Panc1 (cell line): ENCODE measurements around the gene IL10. TPM values are rescaled to one million over a fixed set of nuclear protein-coding genes. Genes with fewer than 3 reads are reported as not detected.

Experiments used
- ATAC-seq: fragments of 200-7000 bp; cut with Tn5 transposase; 2 replicates; pipeline ENCODE4 v1.9.1; 2020; ENCODE audit warnings: mild to moderate bottlenecking, moderate library complexity
- BruUV-seq: library from RNA; stranded (reverse); fragments of 400-500 nt; replicated peaks from 2 replicates; lab custom pipeline; 2021; lab: Mats Ljungman, UMichigan
- CTCF ChIA-PET: fragments of 300-600 bp; sonication (Branson Sonifier 250); formaldehyde crosslinking; loops from one replicate; lab custom pipeline; 2022; ENCODE audit warnings: antibody characterized with exemption; lab: Charles Lee
- POLR2A ChIA-PET: fragments of 300-600 bp; sonication (Branson Sonifier 250); formaldehyde crosslinking; loops from one replicate; lab custom pipeline; 2022; ENCODE audit warnings: antibody characterized with exemption; lab: Charles Lee
- DNase-seq: peaks from one replicate; pipeline ENCODE4 v3.0.0-alpha.2; 2010; ENCODE audit warnings: low read depth, low spot score
- H3K27ac ChIP-seq: 2 replicates; pipeline ENCODE4 v1.5.1; 2011; ENCODE audit warnings: mild to moderate bottlenecking, low read length, inconsistent platforms
- H3K27me3 ChIP-seq: fragments of 200-500 bp; sonication (Bioruptor generic); 2 replicates; pipeline ENCODE4 v1.6.0; 2014; ENCODE audit warnings: low read length, inconsistent platforms; ENCODE audit not compliant: control insufficient read depth, insufficient read depth
- H3K36me3 ChIP-seq: fragments of 200-500 bp; sonication (Bioruptor generic); 2 replicates; pipeline ENCODE4 v1.5.1; 2014; ENCODE audit warnings: inconsistent platforms, mild to moderate bottlenecking, low read length, moderate library complexity; ENCODE audit not compliant: control insufficient read depth, insufficient read depth
- H3K4me1 ChIP-seq: 2 replicates; pipeline ENCODE4 v1.5.1; 2011; ENCODE audit warnings: inconsistent platforms, mild to moderate bottlenecking, low read length, moderate library complexity; ENCODE audit not compliant: control insufficient read depth, insufficient read depth
- H3K4me3 ChIP-seq, 2 experiments: 2 replicates each; pipeline ENCODE4 v1.5.1; 2011 to 2012; ENCODE audit warnings: low read depth in 2 of 2, low read length in 2 of 2, mild to moderate bottlenecking in 2 of 2, inconsistent platforms in 1 of 2, moderate library complexity in 1 of 2
- H3K9me3 ChIP-seq: fragments of 200-500 bp; sonication (Bioruptor generic); 2 replicates; pipeline ENCODE4 v1.5.1; 2014; ENCODE audit warnings: low read depth, mild to moderate bottlenecking, inconsistent platforms, low read length, moderate library complexity; ENCODE audit not compliant: control insufficient read depth, insufficient read depth
- CTCF ChIP-seq: fragments of 450-650 bp; IDR thresholded peaks from 2 replicates; pipeline ENCODE4 v1.5.1; 2017; ENCODE audit warnings: mild to moderate bottlenecking
- POLR2AphosphoS5 ChIP-seq: IDR thresholded peaks from 2 replicates; pipeline ENCODE4 v1.6.1; 2012; ENCODE audit warnings: mild to moderate bottlenecking, low read depth, low read length, moderate library complexity
- SIN3A ChIP-seq: IDR thresholded peaks from 2 replicates; pipeline ENCODE4 v1.6.1; 2012; ENCODE audit warnings: low read depth, mild to moderate bottlenecking, low read length, moderate library complexity, borderline replicate concordance; ENCODE audit not compliant: insufficient read depth
- TCF7L2 ChIP-seq: IDR thresholded peaks from 2 replicates; pipeline ENCODE4 v1.6.1; 2011; ENCODE audit warnings: mild to moderate bottlenecking, low read depth, low read length, inconsistent platforms
- in situ Hi-C: cut with HindIII; loops from 2 replicates; pipeline ENCODE4 v1.10.0; 2016; ENCODE audit warnings: low sequenced_read_pairs, low pct_unique_long_range_greater_than_20kb
- intact Hi-C: fragments of 100-400 bp; cut with micrococcal nuclease; formaldehyde crosslinking; loops from one replicate; pipeline ENCODE4 v1.10.0; 2022; ENCODE audit not compliant: unreplicated experiment
- total RNA-seq: library from RNA; stranded (reverse); gene quantifications from one replicate; pipeline ENCODE4 v1.2.1, GENCODE V29; 2021; ENCODE audit not compliant: unreplicated experiment
- TF ChIP-seq, protein P1 (sequence below), 2 experiments: IDR thresholded peaks; 2 replicates each; pipeline ENCODE4 v1.6.1; 2011 to 2012; ENCODE audit warnings: low read depth in 2 of 2, control low read depth in 1 of 2, low read length in 1 of 2, mild to moderate bottlenecking in 1 of 2, moderate library complexity in 1 of 2; ENCODE audit not compliant: insufficient read depth in 1 of 2

Gene IL10
- total RNA-seq, 1 experiment from 2014 or later = not detected

DNA sequence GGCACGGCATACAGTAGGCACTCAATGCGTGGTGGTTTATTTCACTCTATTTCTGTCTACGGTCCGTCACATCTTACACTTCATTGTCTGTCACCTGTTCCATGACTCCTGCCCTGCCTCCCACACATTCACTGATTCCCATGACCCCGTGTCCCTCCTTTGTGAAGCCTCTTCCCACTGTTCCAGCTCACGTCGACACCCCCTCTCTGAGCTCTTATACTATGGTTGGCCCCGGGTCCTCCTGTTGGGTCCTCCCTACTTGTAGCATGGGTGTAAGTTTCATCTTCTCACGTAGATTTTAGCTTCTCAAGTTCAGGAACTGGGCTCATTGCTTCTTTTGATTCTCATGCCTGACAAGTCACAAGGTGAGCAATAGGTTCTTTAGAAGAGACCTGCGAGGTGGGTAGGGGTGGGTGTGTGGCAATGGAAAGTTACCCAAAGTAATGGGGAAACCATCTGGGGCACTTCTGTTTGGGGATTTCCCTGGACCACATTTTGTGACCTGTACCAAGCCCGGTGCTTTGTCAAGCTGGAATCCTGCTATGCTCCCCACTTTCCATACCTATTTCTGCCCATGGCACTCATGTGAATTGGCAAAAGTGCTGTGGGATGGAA, 22.1 kb upstream of the IL10 start:
- Histone ChIP-seq H3K27me3 (no peaks in the 10 kb centered on the region; the same call in 1 of the 2 replicates), H3K4me1 (no peaks in the 10 kb centered on the region), H3K9me3 (no peaks in the 10 kb centered on the region), H3K36me3 (no peaks in the 10 kb centered on the region), H3K27ac (no peak overlapping the region), H3K4me3 (no peak overlapping the region)
- intact Hi-C loops = no loop called here
- ATAC-seq (no peak), DNase-seq (no peak)
- in situ Hi-C loops = no loop called here
- CTCF ChIA-PET = no interaction called here
- TF ChIP-seq, protein P1, sequence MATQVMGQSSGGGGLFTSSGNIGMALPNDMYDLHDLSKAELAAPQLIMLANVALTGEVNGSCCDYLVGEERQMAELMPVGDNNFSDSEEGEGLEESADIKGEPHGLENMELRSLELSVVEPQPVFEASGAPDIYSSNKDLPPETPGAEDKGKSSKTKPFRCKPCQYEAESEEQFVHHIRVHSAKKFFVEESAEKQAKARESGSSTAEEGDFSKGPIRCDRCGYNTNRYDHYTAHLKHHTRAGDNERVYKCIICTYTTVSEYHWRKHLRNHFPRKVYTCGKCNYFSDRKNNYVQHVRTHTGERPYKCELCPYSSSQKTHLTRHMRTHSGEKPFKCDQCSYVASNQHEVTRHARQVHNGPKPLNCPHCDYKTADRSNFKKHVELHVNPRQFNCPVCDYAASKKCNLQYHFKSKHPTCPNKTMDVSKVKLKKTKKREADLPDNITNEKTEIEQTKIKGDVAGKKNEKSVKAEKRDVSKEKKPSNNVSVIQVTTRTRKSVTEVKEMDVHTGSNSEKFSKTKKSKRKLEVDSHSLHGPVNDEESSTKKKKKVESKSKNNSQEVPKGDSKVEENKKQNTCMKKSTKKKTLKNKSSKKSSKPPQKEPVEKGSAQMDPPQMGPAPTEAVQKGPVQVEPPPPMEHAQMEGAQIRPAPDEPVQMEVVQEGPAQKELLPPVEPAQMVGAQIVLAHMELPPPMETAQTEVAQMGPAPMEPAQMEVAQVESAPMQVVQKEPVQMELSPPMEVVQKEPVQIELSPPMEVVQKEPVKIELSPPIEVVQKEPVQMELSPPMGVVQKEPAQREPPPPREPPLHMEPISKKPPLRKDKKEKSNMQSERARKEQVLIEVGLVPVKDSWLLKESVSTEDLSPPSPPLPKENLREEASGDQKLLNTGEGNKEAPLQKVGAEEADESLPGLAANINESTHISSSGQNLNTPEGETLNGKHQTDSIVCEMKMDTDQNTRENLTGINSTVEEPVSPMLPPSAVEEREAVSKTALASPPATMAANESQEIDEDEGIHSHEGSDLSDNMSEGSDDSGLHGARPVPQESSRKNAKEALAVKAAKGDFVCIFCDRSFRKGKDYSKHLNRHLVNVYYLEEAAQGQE (IDR thresholded peaks at IDR 0.05; ENCODE audit: insufficient read depth in 1 of 2, low read depth in 2 of 2, low read length in 1 of 2) = no peak
- TF ChIP-seq CTCF = no peak
- no peak for TF ChIP-seq SIN3A
- TF ChIP-seq TCF7L2 = no peak
- TF ChIP-seq POLR2AphosphoS5 = no peak
- POLR2A ChIA-PET = no interaction called here
- no TSS peak for BruUV-seq

- DNase-seq = no peak
- no peaks in the 10 kb centered on the region for H3K9me3 ChIP-seq
- no peak for TF ChIP-seq SIN3A
- TF ChIP-seq TCF7L2 = no peak
- no peak for TF ChIP-seq POLR2AphosphoS5
- TF ChIP-seq CTCF = no peak
- TF ChIP-seq, protein P1 (IDR thresholded peaks at IDR 0.05; ENCODE audit: insufficient read depth in 1 of 2, low read depth in 2 of 2, low read length in 1 of 2) = no peak
- peaks cover 3% of the 10 kb centered on the region; the same call in 1 of the 2 replicates for H3K27me3 ChIP-seq
- H3K4me3 ChIP-seq = no peak overlapping the region
- H3K27ac ChIP-seq = no peak overlapping the region
- ChIA-PET CTCF (no interaction called here), POLR2A (no interaction called here)
- intact Hi-C loops (no loop called here), in situ Hi-C loops (no loop called here)
- no TSS peak for BruUV-seq
- ATAC-seq = no peak
- H3K36me3 ChIP-seq = no peaks in the 10 kb centered on the region
- no peaks in the 10 kb centered on the region for H3K4me1 ChIP-seq
Measured at GRCh38 chr1:206793620-206794019, 21.3 kb upstream of the IL10 start.
